Ishikawa (cell line): ENCODE results near the gene ABHD11.

Source experiments
- CEBPB ChIP-seq: IDR thresholded peaks from 2 replicates; pipeline ENCODE4 v1.6.1; 2012
- CREB1 ChIP-seq: IDR thresholded peaks from 2 replicates; pipeline ENCODE4 v1.6.1; 2012; ENCODE audit warnings: low read depth
- EP300 ChIP-seq: IDR thresholded peaks from 2 replicates; pipeline ENCODE4 v1.6.1; 2012; ENCODE audit warnings: borderline replicate concordance
- RAD21 ChIP-seq: IDR thresholded peaks from 2 replicates; pipeline ENCODE4 v1.6.1; 2012; ENCODE audit warnings: low read depth

- TF ChIP-seq CREB1, result no peak
- TF ChIP-seq EP300, result no peak
- no peak for TF ChIP-seq CEBPB
- no peak for TF ChIP-seq RAD21
Observed at GRCh38 chr7:73740212-73740611, 1.6 kb upstream of the ABHD11 start.
